COLO668 (cell line): ENCODE data around the gene DNAH8.

ENCODE experiments used
- DNase-seq: peaks from one replicate; lab custom pipeline; 2025; ENCODE audit not compliant: unreplicated experiment; lab: John Stamatoyannopoulos, UW

Gene DNAH8

GRCh38 chr6:39049575-39050283, 334.6 kb downstream of the DNAH8 start:
- DNase-seq, result no peak

- DNase-seq, result no peak
Measured at GRCh38 chr6:39050453-39051112, 335.5 kb downstream of the DNAH8 start.

DNA sequence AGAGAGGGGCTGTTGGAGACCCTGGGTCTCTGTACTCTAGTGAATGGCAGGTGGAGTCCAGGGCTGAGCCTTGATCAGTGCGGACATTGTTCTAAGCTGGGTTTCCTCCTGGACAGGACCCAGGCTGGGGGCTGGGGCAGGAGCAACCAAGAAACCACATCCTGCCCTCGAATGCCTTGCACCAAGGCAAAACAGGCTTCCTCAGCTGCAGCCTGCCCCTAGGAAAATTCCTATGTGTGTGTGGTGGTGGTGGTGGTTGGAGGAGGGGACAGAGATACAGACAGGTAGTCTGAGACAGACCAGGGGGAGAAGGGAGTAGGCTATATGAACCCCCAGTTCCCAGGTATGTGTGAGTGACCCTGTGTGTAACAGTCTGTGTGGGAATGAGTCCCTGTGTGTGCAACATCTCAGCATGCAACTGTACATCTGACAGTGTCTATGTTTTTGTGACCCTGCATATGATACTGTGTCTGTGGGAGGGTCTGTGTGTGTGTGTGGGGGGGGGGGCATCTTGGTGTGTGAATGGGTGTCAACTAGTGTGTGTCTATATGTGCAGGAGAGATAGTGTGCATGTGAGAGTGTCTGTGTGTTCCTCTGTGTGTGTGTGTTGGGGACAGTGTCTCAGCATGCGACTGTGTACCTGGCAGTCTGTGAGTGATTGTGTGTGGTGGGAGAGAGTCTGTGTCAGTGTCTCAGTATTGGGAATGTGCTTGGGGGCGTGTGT, 336.4 kb downstream of the DNAH8 start:
- no peak for DNase-seq

DNA sequence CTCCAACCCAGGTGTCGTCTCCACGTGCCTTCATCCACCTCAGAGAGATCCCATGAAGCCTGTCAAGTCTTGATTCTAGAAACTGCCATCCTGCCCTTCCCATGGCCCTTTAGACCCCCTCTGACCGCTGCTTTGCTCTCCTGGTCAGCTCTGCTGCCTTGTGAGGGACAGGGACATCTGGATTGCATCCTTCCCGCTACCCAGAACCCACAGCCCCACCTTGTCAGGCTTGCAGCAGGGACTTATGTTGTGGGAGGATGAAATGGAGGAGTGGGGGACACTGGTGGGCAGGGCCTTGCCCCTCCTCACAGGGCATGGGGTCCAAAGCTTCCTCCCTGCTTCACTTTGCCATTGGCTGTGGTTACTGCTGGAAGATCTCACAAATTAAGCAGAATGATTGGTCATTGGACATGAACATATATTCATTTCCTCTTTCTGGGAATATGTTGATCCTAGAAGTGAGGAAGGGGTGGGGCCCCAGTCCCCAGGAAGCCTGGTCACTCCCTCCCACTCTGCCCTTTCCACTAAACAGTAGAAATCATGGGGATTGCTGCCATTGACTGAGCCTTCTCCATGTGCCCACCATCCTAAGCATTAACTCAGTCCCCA, 338.0 kb downstream of the DNAH8 start:
- DNase-seq, result no peak

- no peak for DNase-seq
Measured at GRCh38 chr6:39053854-39054576, 338.9 kb downstream of the DNAH8 start.

DNA sequence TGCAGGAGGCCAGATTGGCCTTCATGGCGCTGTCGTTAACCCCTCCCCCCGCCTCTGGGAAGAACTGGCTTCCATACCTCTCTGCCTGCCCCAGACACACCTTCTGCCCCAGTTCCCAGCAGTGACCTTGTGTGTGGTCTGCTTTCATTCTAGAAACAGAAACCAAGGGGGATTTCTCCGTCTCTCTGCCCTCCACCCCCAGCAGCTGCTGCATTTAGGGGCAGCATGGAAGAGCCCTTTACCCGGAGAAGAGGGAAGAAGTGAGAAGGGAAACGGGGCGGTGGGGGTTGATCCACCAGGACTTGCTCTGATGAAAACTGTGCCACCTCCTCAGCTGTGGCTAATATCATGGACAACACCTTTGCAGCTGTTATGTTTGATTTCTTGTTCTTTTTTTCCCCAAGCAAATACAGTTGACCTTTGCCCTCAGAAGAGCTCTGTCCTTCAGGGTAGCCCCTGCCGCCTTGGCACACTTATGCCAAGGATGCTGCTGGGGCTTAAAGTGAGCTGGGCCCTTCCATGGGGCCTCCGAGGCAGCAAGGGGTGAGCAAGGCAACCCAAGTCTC, 339.5 kb downstream of the DNAH8 start:
- no peak for DNase-seq

- no peak for DNase-seq
Measured at GRCh38 chr6:39055661-39056060, 340.6 kb downstream of the DNAH8 start.

- no peak for DNase-seq
Measured at GRCh38 chr6:39056191-39056590, 341.1 kb downstream of the DNAH8 start.

DNA sequence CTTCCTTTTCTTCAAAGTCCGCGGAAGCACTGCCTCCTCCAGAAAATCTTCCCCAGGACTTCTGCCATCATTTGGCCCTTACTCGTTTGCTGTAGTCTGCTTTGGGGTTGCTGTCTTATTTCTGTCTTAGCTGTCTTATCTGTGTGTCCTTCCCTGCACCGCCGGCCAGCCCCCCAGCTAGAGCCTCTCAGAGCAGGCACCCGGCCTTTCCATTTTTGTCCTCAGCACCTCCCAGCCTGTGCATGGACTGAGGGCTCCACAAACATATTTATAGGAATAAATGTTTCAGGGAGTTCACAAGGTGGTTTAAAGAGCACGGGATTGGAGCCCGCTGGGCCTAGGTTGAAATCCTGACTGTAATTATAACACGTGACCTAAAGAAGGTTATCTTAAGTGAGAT, 341.6 kb downstream of the DNAH8 start:
- DNase-seq, result no peak

GRCh38 chr6:39057251-39058155, 342.4 kb downstream of the DNAH8 start:
- no peak for DNase-seq

- no peak for DNase-seq
Measured at GRCh38 chr6:39058471-39059147, 343.5 kb downstream of the DNAH8 start.

DNA sequence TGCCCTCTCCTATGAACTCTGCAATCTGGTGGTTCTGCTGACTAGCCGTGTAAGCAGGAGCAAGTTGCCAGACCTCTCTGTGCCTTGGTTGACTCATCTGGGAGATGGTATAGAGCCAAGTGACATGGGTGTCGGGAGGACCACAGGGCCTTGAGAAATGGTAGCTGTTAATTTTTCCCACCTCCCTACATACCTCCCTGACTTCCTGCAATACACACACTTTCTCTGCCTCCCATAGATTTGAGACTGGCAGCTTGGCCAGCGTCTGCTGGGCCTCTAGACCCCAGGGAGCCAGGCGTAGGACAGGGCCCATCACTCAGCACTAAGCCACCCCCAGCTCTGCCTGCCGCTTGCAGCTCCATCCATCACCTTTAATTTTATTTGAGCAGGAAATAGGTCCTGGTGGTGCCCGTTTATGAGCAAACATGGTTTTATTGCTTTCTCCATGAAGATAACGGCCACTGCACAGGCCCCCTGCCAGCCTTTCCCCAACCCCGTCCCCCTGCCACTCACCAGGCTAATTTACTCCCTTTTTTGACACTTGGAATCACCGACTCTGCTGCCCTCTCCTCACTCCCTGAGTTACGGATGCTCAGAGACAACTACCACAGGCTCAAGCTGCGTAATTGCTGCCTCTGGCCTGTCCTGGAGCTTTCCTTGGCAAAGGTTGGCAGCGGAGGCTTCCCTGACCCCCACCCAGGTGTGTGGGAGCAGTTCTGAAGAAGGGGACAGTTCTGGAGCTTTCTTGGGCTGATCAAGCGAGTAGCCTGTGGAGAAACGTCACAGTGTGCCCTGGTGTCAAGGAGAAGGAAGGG, 344.6 kb downstream of the DNAH8 start:
- no peak for DNase-seq

DNA sequence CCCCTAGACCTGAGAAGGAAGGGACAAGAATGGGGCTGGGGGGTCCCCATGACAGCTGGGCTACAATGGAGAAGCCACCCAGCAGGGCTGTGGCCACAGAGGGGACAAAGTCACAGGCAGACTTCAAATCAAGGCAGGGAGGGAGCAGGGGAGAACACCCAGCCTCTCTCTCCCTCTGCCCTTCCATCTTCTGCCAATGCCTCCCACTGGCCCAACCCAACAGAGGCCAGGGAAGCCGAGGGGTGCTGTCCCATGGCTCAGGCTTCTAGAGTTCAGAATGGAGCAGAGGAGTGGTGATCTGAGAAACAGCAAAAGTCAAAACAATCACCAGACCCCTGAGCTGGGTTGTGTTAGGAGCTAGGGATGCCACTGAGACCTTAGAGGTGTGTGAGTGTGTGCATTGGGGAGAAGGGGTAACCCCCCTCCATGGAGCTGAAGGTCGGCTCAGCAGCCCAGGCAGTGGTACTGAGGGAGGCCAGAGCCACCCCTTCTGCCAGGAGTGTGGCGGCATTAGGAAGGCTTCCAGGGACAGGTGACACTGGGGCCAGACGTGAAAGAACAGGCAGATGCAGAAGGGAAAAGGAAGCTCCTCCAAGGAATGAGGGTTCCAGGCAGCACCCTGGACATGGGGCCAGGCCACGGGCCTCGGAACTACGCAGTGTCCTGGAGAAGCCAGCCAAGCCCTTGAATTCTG, 345.5 kb downstream of the DNAH8 start:
- no peak for DNase-seq

DNA sequence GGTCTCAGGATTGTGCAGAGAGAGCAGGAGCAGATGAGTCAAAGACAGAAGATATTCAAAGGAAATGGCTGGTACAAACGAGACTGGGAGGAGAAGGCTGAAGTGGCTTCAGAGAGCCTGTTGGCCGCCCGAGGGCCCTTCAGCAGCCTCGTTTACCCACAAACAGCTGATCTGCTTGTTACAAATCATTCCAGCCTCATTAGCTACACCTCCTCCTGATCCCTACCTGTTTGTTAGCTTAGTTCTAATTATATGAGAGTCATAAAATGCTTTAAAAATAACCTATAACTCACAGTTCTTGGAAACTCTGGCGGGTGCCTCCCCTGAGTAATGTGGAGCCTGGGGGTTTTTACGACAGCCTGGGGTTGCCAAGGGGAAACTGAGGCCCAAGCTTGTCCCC, 346.1 kb downstream of the DNAH8 start:
- no peak for DNase-seq

DNA sequence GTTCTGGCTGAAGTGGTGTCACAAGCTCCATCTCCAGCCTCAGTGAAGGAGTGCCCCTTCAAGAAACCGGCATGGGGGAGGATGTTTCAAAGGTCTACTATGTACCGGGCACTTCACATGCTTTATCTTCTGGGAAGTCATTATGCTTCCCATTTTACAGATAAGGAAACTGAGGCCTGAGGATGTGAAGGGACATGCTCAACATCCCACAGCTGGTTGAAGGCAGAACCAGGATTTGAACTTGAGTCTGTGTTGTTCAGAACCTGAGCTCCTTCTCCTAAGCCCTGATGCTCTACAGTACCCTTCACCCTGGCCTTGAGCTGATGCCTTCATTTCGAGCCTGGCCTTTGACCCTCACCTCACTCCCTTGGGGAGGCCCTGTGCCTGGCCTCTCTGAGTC, 346.5 kb downstream of the DNAH8 start:
- DNase-seq, result no peak

DNA sequence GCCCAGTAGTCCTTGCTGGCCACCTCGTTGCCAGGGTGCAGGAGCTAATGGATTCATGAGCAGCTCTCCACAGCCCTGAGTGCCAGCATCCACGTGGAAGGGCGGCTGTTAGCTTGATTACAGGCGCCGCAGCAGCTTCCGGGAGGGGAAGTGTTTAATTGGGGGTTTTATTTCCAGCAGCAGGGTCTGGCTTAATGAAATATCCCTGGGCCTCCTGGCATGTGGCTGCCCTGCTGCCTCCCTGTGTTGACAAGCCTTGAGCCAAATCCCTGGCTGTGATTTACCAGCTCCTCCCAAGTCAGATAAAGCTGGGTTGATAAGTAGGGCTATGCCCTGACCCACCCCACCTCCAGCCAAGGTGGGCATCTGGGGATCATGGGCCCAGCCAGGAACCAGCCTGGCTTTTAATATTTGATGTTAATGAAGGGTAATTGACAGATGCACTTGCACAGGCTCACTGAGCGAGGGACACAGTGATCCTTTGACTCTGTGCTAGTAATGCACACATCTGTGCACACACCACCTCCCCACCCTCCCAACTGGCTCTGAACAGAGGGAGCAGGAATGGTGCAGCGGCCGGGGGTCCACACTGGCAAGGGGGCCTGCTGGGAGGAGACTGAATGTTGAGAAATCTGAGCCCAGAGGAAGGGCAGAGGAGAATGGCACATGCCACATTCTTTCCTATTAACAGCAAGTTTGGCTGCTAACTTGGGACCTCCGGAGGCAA, 347.1 kb downstream of the DNAH8 start:
- no peak for DNase-seq

DNA sequence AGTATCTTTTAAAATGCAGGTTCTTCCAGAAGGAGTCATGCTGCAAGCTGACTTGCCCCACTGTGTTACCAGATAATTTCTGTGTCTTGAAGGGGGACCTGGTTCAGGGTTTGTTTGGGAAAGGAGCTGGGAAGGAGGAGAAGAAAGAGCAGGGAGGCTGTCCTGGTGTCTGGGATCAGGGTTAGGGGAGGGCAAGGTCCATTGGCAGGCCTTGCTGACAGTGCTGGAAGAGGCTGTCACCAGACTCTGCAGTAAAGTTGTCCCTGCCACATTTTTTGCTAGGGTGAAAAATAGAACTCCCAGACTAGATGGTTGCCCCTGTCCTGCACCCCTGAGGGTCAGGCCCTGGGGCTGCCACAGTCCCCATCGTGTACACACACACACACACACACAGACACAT, 348.4 kb downstream of the DNAH8 start:
- DNase-seq, result no peak
